ENCODE results near the gene TMEM50B. TPM values are rescaled to one million over a fixed set of nuclear protein-coding genes. Genes with fewer than 3 reads are reported as not detected.

The TMEM50B gene
- polyA plus RNA-seq, 1 donor, result 18.2 TPM

Other genes starting within 250 kb of the TMEM50B start
- 16.4 TPM for gene IL10RB, start 213.6 kb downstream of the TMEM50B start, polyA plus RNA-seq (ENCODE audit: insufficient read length)
- gene IFNAR1, start 155.0 kb downstream of the TMEM50B start, polyA plus RNA-seq (ENCODE audit: insufficient read length), result 20.9 TPM
- gene IFNGR2, start 76.6 kb downstream of the TMEM50B start, polyA plus RNA-seq (ENCODE audit: insufficient read length), result 53.2 TPM
- gene DNAJC28, start 11.7 kb upstream of the TMEM50B start, polyA plus RNA-seq (ENCODE audit: insufficient read length), result 2.9 TPM
- gene GART, start 62.1 kb upstream of the TMEM50B start, polyA plus RNA-seq (ENCODE audit: insufficient read length), result 51.3 TPM
- 209 TPM for gene SON, start 63.1 kb upstream of the TMEM50B start, polyA plus RNA-seq (ENCODE audit: insufficient read length)
- gene DONSON, start 108.7 kb upstream of the TMEM50B start, polyA plus RNA-seq (ENCODE audit: insufficient read length), result 22.9 TPM
- 28.8 TPM for gene CRYZL1, start 161.8 kb upstream of the TMEM50B start, polyA plus RNA-seq (ENCODE audit: insufficient read length)
- 32.7 TPM for gene ITSN1, start 162.5 kb upstream of the TMEM50B start, polyA plus RNA-seq (ENCODE audit: insufficient read length)

All from forelimb muscle (tissue), 1 donor.